IMR-90 (cell line): ENCODE data around the gene UQCRC2. TPM values are rescaled to one million over a fixed set of nuclear protein-coding genes. Genes with fewer than 3 reads are reported as not detected.

Source experiments
- ATAC-seq: fragments of 200-7000 bp; cut with Tn5 transposase; 2 replicates; pipeline ENCODE4 v1.9.1; 2020; ENCODE audit warnings: low read depth, mild to moderate bottlenecking, moderate library complexity
- BruUV-seq: library from RNA; stranded (reverse); fragments of 400-500 nt; replicated peaks from 2 replicates; lab custom pipeline; 2021; lab: Mats Ljungman, UMichigan
- CTCF ChIA-PET: fragments of 300-600 bp; formaldehyde crosslinking; extraction: SDS; loops from one replicate; lab custom pipeline; 2021; ENCODE audit warnings: antibody characterized with exemption; lab: Yijun Ruan, JAX
- POLR2A ChIA-PET: fragments of 300-600 bp; sonication (Branson Sonifier 250); formaldehyde crosslinking; loops from one replicate; lab custom pipeline; 2022; ENCODE audit warnings: antibody characterized with exemption; ENCODE audit not compliant: unreplicated experiment; lab: Charles Lee
- DNase-seq: peaks from one replicate; pipeline ENCODE4 v3.0.0; 2013
- H2AFZ ChIP-seq: replicated peaks from 2 replicates; pipeline ENCODE3; 2013; ENCODE audit warnings: low read length, mild to moderate bottlenecking; ENCODE audit not compliant: poor library complexity
- H2AK5ac ChIP-seq: 2 replicates; pipeline ENCODE4 v1.6.1; 2013; ENCODE audit warnings: low read depth, low read length, inconsistent platforms
- H2AK9ac ChIP-seq: replicated peaks from 2 replicates; pipeline ENCODE3; 2013; ENCODE audit warnings: mild to moderate bottlenecking, low read depth, low read length, moderate library complexity; ENCODE audit not compliant: poor library complexity
- H2BK120ac ChIP-seq: 2 replicates; pipeline ENCODE4 v1.6.1; 2013; ENCODE audit warnings: low read depth, low read length, inconsistent platforms
- H2BK15ac ChIP-seq: 3 replicates; pipeline ENCODE4 v1.6.1; 2013; ENCODE audit warnings: low read depth, low read length, inconsistent platforms
- H2BK20ac ChIP-seq: 2 replicates; pipeline ENCODE4 v1.6.1; 2013; ENCODE audit warnings: low read depth, mild to moderate bottlenecking, inconsistent platforms, low read length, moderate library complexity
- H2BK5ac ChIP-seq: 2 replicates; pipeline ENCODE4 v1.6.1; 2013; ENCODE audit warnings: mild to moderate bottlenecking, low read depth, low read length, inconsistent platforms; ENCODE audit not compliant: poor library complexity, severe bottlenecking
- H3K14ac ChIP-seq: replicated peaks from 2 replicates; pipeline ENCODE4 v1.6.1; 2013; ENCODE audit warnings: low read depth, low read length, inconsistent platforms
- H3K18ac ChIP-seq: 2 replicates; pipeline ENCODE4 v1.6.1; 2013; ENCODE audit warnings: low read depth, low read length, control low read depth
- H3K23ac ChIP-seq: 2 replicates; pipeline ENCODE4 v1.6.1; 2013; ENCODE audit warnings: low read depth, low read length, inconsistent platforms
- H3K27ac ChIP-seq: 2 replicates; pipeline ENCODE4 v1.5.1; 2013; ENCODE audit warnings: mild to moderate bottlenecking, control low read depth, low read length; ENCODE audit not compliant: insufficient read depth
- H3K27me3 ChIP-seq: 2 replicates; pipeline ENCODE4 v1.6.1; 2013; ENCODE audit warnings: low read length; ENCODE audit not compliant: control insufficient read depth, insufficient read depth
- H3K36me3 ChIP-seq: 2 replicates; pipeline ENCODE4 v1.6.1; 2013; ENCODE audit warnings: low read length, mixed read lengths; ENCODE audit not compliant: control insufficient read depth, insufficient read depth
- H3K4ac ChIP-seq: 2 replicates; pipeline ENCODE4 v1.6.1; 2013; ENCODE audit warnings: low read depth, low read length, inconsistent platforms
- H3K4me1 ChIP-seq: 2 replicates; pipeline ENCODE4 v1.6.1; 2013; ENCODE audit warnings: low read length, mixed read lengths; ENCODE audit not compliant: control insufficient read depth, insufficient read depth
- H3K4me2 ChIP-seq: 2 replicates; pipeline ENCODE4 v1.6.1; 2013; ENCODE audit warnings: low read depth, mild to moderate bottlenecking, control low read depth, low read length, moderate library complexity
- H3K4me3 ChIP-seq: 2 replicates; pipeline ENCODE4 v1.5.1; 2013; ENCODE audit warnings: low read depth, mild to moderate bottlenecking, control low read depth, low read length, moderate library complexity; ENCODE audit not compliant: insufficient read depth
- H3K56ac ChIP-seq: 2 replicates; pipeline ENCODE4 v1.6.1; 2013; ENCODE audit warnings: low read length, inconsistent platforms; ENCODE audit not compliant: insufficient read depth; ENCODE audit errors: extremely low read depth
- H3K79me1 ChIP-seq, 2 experiments: 2 replicates each; pipeline ENCODE4 v1.6.1; 2013; ENCODE audit warnings: low read length in 2 of 2, inconsistent platforms in 1 of 2, low read depth in 1 of 2
- H3K9ac ChIP-seq: 2 replicates; pipeline ENCODE4 v1.6.1; 2013; ENCODE audit warnings: low read depth, low read length, control low read depth
- H3K9me1 ChIP-seq: 2 replicates; pipeline ENCODE4 v1.6.1; 2013; ENCODE audit warnings: low read length, inconsistent platforms; ENCODE audit not compliant: insufficient read depth
- H3K9me3 ChIP-seq: 2 replicates; pipeline ENCODE4 v1.6.1; 2013; ENCODE audit warnings: low read length; ENCODE audit not compliant: control insufficient read depth, insufficient read depth
- H4K20me1 ChIP-seq: 2 replicates; pipeline ENCODE4 v1.6.1; 2013; ENCODE audit warnings: low read length, inconsistent platforms; ENCODE audit not compliant: insufficient read depth
- H4K5ac ChIP-seq: 2 replicates; pipeline ENCODE4 v1.6.1; 2013; ENCODE audit warnings: mild to moderate bottlenecking, low read depth, low read length, control low read depth
- H4K8ac ChIP-seq, 2 experiments: 2 replicates each; pipeline ENCODE4 v1.6.1; 2013; ENCODE audit warnings: low read depth in 2 of 2, low read length in 2 of 2, control low read depth in 1 of 2, inconsistent platforms in 1 of 2
- H4K91ac ChIP-seq: 2 replicates; pipeline ENCODE4 v1.6.1; 2013; ENCODE audit warnings: low read depth, low read length, inconsistent platforms; ENCODE audit not compliant: insufficient read depth
- BHLHE40 ChIP-seq: fragments of 150-350 bp; IDR thresholded peaks from 2 replicates; pipeline ENCODE4 v1.6.1; 2016; ENCODE audit warnings: mild to moderate bottlenecking, low read depth, low read length
- CEBPB ChIP-seq: IDR thresholded peaks from 2 replicates; pipeline ENCODE4 v1.6.1; 2012; ENCODE audit warnings: low read depth, low read length, improper control_type of control experiment
- CHD1 ChIP-seq: IDR thresholded peaks from 2 replicates; pipeline ENCODE4 v1.6.1; 2012; ENCODE audit warnings: low read depth, low read length, improper control_type of control experiment
- ELK1 ChIP-seq: fragments of 150-350 bp; IDR thresholded peaks from 2 replicates; pipeline ENCODE4 v1.6.1; 2016; ENCODE audit warnings: low read depth, mild to moderate bottlenecking, low read length, moderate library complexity, borderline replicate concordance
- FOS ChIP-seq: fragments of 150-350 bp; IDR thresholded peaks from 2 replicates; pipeline ENCODE4 v1.6.1; 2016; ENCODE audit warnings: low read depth, low read length
- MAFK ChIP-seq: IDR thresholded peaks from 2 replicates; pipeline ENCODE4 v1.6.1; 2012; ENCODE audit warnings: low read depth, low read length, improper control_type of control experiment
- MAZ ChIP-seq: IDR thresholded peaks from 2 replicates; pipeline ENCODE4 v1.6.1; 2012; ENCODE audit warnings: low read depth, mild to moderate bottlenecking, low read length, improper control_type of control experiment, moderate library complexity, borderline replicate concordance
- MXI1 ChIP-seq: IDR thresholded peaks from 2 replicates; pipeline ENCODE4 v1.6.1; 2012; ENCODE audit warnings: low read depth, mild to moderate bottlenecking, low read length, moderate library complexity, borderline replicate concordance
- NFE2L2 ChIP-seq: fragments of 150-350 bp; IDR thresholded peaks from 2 replicates; pipeline ENCODE4 v1.6.1; 2016; ENCODE audit warnings: low read depth, mild to moderate bottlenecking, low read length
- POLR2A ChIP-seq: IDR thresholded peaks from 2 replicates; pipeline ENCODE4 v1.6.1; 2012; ENCODE audit warnings: mild to moderate bottlenecking, low read depth, low read length
- RAD21 ChIP-seq: IDR thresholded peaks from 2 replicates; pipeline ENCODE4 v1.6.1; 2012; ENCODE audit warnings: low read length, improper control_type of control experiment
- RFX5 ChIP-seq: IDR thresholded peaks from 2 replicates; pipeline ENCODE4 v1.8.0; 2012; ENCODE audit warnings: low read depth, mild to moderate bottlenecking, low read length, moderate library complexity
- WGBS, 2 experiments: methylation state at CpG; one replicate each; pipeline versions ENCODE4 v1.1.5 to v1.1.7; 2013; ENCODE audit warnings: missing lambda C conversion rate in 2 of 2; ENCODE audit not compliant: insufficient read length in 1 of 2; ENCODE audit errors: extremely low coverage in 2 of 2; 5-methylcytosine and 5-hydroxymethylcytosine counted together
- dilution Hi-C: fragments of 300-500 bp; cut with HindIII; formaldehyde crosslinking; loops from one replicate; pipeline ENCODE4 v1.14.3; 2018; ENCODE audit warnings: low sequenced_read_pairs; ENCODE audit not compliant: unreplicated experiment
- in situ Hi-C: fragments of 300-500 bp; cut with MboI; formaldehyde crosslinking; loops from 3 replicates; pipeline ENCODE4 v1.14.3; 2019; ENCODE audit warnings: low sequenced_read_pairs, inconsistent platforms, mixed read lengths
- intact Hi-C: fragments of 100-400 bp; cut with micrococcal nuclease; formaldehyde crosslinking; loops from 2 replicates; pipeline ENCODE4 v1.10.0; 2022
- polyA plus RNA-seq, 3 experiments: library from polyadenylated mRNA; depleted of rRNA; stranded (reverse); fragments of >200 nt; gene quantifications; 2 replicates each; pipeline ENCODE4 v1.2.3, GENCODE V29; 2012; ENCODE audit warnings: low replicate concordance in 1 of 3
- total RNA-seq: library from RNA; depleted of rRNA; stranded (reverse); fragments of >200 nt; gene quantifications from 2 replicates; pipeline ENCODE4 v1.2.3, GENCODE V29; 2012

The UQCRC2 gene
- total and polyA plus RNA-seq, 2 of the 4 experiments (the other 2 are of a cell fraction) = 191 to 284 TPM

- H3K23ac ChIP-seq = no peak overlapping the region
- TF ChIP-seq MAZ = no peak
- TF ChIP-seq BHLHE40 = no peak
- TF ChIP-seq MAFK = no peak
- TF ChIP-seq RAD21 = no peak
- no peak for TF ChIP-seq CHD1
- TF ChIP-seq MXI1 = no peak
- no peak for TF ChIP-seq RFX5
- no peak for TF ChIP-seq NFE2L2
- TF ChIP-seq FOS = no peak
- no peak for TF ChIP-seq POLR2A
- no peak for TF ChIP-seq ELK1
- TF ChIP-seq CEBPB = no peak
- in situ Hi-C loops (no loop called here), intact Hi-C loops (no loop called here), dilution Hi-C loops (no loop called here)
- H2AK9ac ChIP-seq = no peak overlapping the region
- no peak for DNase-seq
- ChIA-PET CTCF (interaction anchor here (0.9 to 1.1 kb wide), 2 partner anchors 150 to 239 kb away, joined by 3 read pairs; no protein-coding TSS in a partner anchor), POLR2A (no interaction called here)
- H2BK20ac ChIP-seq = no peak overlapping the region
- H3K36me3 ChIP-seq = no peaks in the 10 kb centered on the region
- no peak overlapping the region for H2BK120ac ChIP-seq
- BruUV-seq = no TSS peak
- no peak overlapping the region for H3K27ac ChIP-seq
- H4K20me1 ChIP-seq = peaks cover 3% of the 10 kb centered on the region; the same call in 1 of the 2 replicates
- H3K4me1 ChIP-seq = peaks cover 2% of the 10 kb centered on the region; the same call in 1 of the 2 replicates
- no peak overlapping the region for H4K91ac ChIP-seq
- H2AK5ac ChIP-seq = no peak overlapping the region
- no peak overlapping the region for H2BK15ac ChIP-seq
- no peaks in the 10 kb centered on the region for H3K27me3 ChIP-seq
- 0 out of 2 replicates have a peak, but pooled peaks cover 2% of the 10 kb centered on the region for H3K9me1 ChIP-seq
- peaks cover 13 to 36% of the 10 kb centered on the region in 2 experiments for H3K79me1 ChIP-seq
- no peak overlapping the region for H2BK5ac ChIP-seq
- H3K9ac ChIP-seq = no peak overlapping the region
- WGBS, 2 experiments = no CpG with 5 or more reads among the region's 1 CpG
- H3K56ac ChIP-seq = no peak overlapping the region
- ATAC-seq = no peak
- H3K4ac ChIP-seq = no peak overlapping the region
- H4K5ac ChIP-seq = no peak overlapping the region
- no peak overlapping the region for H3K4me3 ChIP-seq
- no peak overlapping the region for H3K18ac ChIP-seq
- H3K4me2 ChIP-seq = no peak overlapping the region
- no peak overlapping the region for H4K8ac ChIP-seq
- H3K9me3 ChIP-seq = no peaks in the 10 kb centered on the region
- no peak overlapping the region for H2AFZ ChIP-seq
- no peak overlapping the region for H3K14ac ChIP-seq
Observed at GRCh38 chr16:21949713-21950260, 3.4 kb upstream of the UQCRC2 start.
